HepG2 (cell line): ENCODE results near the gene SRP14. TPM values are rescaled to one million over a fixed set of nuclear protein-coding genes. Genes with fewer than 3 reads are reported as not detected.

Experiments
- CEBPZ ChIP-seq: IDR thresholded peaks from 2 replicates; pipeline ENCODE4 v1.6.1; 2012; ENCODE audit warnings: low read length, improper control_type of control experiment
- FOXA3 ChIP-seq: IDR thresholded peaks from 2 replicates; pipeline ENCODE4 v1.6.1; 2016; ENCODE audit warnings: missing genetic modification reagents, missing compliant biosample characterization
- MYC ChIP-seq: sonication (generic); formaldehyde crosslinking; IDR thresholded peaks from 2 replicates; pipeline ENCODE4 v1.9.0; 2021; ENCODE audit warnings: missing genetic modification reagents, borderline replicate concordance
- NBN ChIP-seq: fragments of 450-650 bp; conservative IDR thresholded peaks from 2 replicates; pipeline ENCODE4 v1.6.1; 2017
- NFE2L2 ChIP-seq: fragments of 150-350 bp; IDR thresholded peaks from 2 replicates; pipeline ENCODE4 v1.6.1; 2014; ENCODE audit warnings: low read length
- PAX8 ChIP-seq: sonication (generic); formaldehyde crosslinking; IDR thresholded peaks from 2 replicates; pipeline ENCODE4 v1.8.0; 2022; ENCODE audit warnings: mild to moderate bottlenecking, missing genetic modification reagents, borderline replicate concordance
- TOE1 ChIP-seq: sonication (generic); formaldehyde crosslinking; IDR thresholded peaks from 2 replicates; pipeline ENCODE4 v1.4.0; 2020; ENCODE audit warnings: mild to moderate bottlenecking, missing genetic modification reagents
- ZBTB34 ChIP-seq: sonication (generic); formaldehyde crosslinking; IDR thresholded peaks from 2 replicates; pipeline ENCODE4 v1.8.0; 2022; ENCODE audit warnings: mild to moderate bottlenecking, missing genetic modification reagents
- ZMYM3 ChIP-seq: sonication (generic); formaldehyde crosslinking; IDR thresholded peaks from 2 replicates; pipeline ENCODE4 v1.5.1; 2020; ENCODE audit warnings: mild to moderate bottlenecking, missing genetic modification reagents
- ZNF160 ChIP-seq: sonication (generic); formaldehyde crosslinking; IDR thresholded peaks from 2 replicates; pipeline ENCODE4 v1.8.0; 2022; ENCODE audit warnings: mild to moderate bottlenecking, inconsistent platforms, missing genetic modification reagents
- ZNF274 ChIP-seq: sonication (generic); formaldehyde crosslinking; IDR thresholded peaks from 2 replicates; pipeline ENCODE4 v1.5.1; 2020; ENCODE audit warnings: mild to moderate bottlenecking, missing genetic modification reagents
- ZNF34 ChIP-seq: sonication (generic); formaldehyde crosslinking; IDR thresholded peaks from 2 replicates; pipeline ENCODE4 v1.4.0; 2020; ENCODE audit warnings: mild to moderate bottlenecking, missing genetic modification reagents, borderline replicate concordance
- ZNF562 ChIP-seq: sonication (generic); formaldehyde crosslinking; IDR thresholded peaks from 2 replicates; pipeline ENCODE4 v1.8.0; 2022; ENCODE audit warnings: missing genetic modification reagents, borderline replicate concordance
- ZNF770 ChIP-seq: sonication (generic); formaldehyde crosslinking; IDR thresholded peaks from 2 replicates; pipeline ENCODE4 v1.5.0; 2020; ENCODE audit warnings: mild to moderate bottlenecking, missing genetic modification reagents
- polyA plus RNA-seq, 8 experiments: library from polyadenylated mRNA; depleted of rRNA in 3 of 8; stranded (reverse) in 7 of 8; unstranded in 1 of 8; fragments of >200 nt; fragmentation: Illumina TruSeq in 4 of 8; extraction: Trizol in 4 of 8; gene quantifications; 2 replicates each; pipeline versions ENCODE4 v1.2.1 to v1.2.3, GENCODE V29; 2011 to 2016; ENCODE audit warnings: low read depth in 4 of 8, missing spikeins in 1 of 8, mixed read lengths in 1 of 8; ENCODE audit not compliant: insufficient read depth in 1 of 8
- total RNA-seq, 5 experiments: library from RNA; depleted of rRNA; stranded (reverse); fragments of >200 nt; fragmentation: Illumina TruSeq; extraction: Trizol; gene quantifications; 2 replicates each; pipeline ENCODE4 v1.2.3, GENCODE V29; 2016; ENCODE audit warnings: low read depth in 1 of 5
- TF ChIP-seq, protein P1 (sequence below): sonication (generic); formaldehyde crosslinking; IDR thresholded peaks from 2 replicates; pipeline ENCODE4 v1.5.0; 2020; ENCODE audit warnings: missing genetic modification reagents
- TF ChIP-seq, protein P2 (sequence below): sonication (generic); formaldehyde crosslinking; IDR thresholded peaks from 2 replicates; pipeline ENCODE4 v1.8.0; 2022; ENCODE audit warnings: missing genetic modification reagents, low read depth, mild to moderate bottlenecking, borderline replicate concordance
- TF ChIP-seq, protein P3 (sequence below): sonication (generic); formaldehyde crosslinking; IDR thresholded peaks from 2 replicates; pipeline ENCODE4 v1.4.0; 2020; ENCODE audit warnings: missing genetic modification reagents

SRP14 gene
- total and polyA plus RNA-seq, 2 of the 13 experiments (the other 11 are each of a cell fraction or from before 2014, with no cell fraction given), result 208 to 356 TPM

- TF ChIP-seq MYC (CRISPR knock-in tag) (peak; percentile 22; the same call in 1 of the 2 replicates), PAX8 (CRISPR knock-in tag) (no peak), FOXA3 (CRISPR knock-in tag) (peak; percentile 72), ZMYM3 (CRISPR knock-in tag) (no peak; the same call in none of the 2 replicates), ZNF562 (CRISPR knock-in tag) (no peak), ZBTB34 (CRISPR knock-in tag) (peak; percentile 67), ZNF274 (peak; percentile 26; the same call in 1 of the 2 replicates), CEBPZ (no peak), TOE1 (0 out of 2 replicates have a peak, but pooled peaks have one; percentile 63), NBN (no peak), ZNF34 (CRISPR knock-in tag) (peak; percentile 78; the same call in 1 of the 2 replicates), ZNF160 (CRISPR knock-in tag) (peak; percentile 79; the same call in 1 of the 2 replicates), NFE2L2 (no peak), ZNF770 (CRISPR knock-in tag) (peak; percentile 89)
- TF ChIP-seq, protein P1, sequence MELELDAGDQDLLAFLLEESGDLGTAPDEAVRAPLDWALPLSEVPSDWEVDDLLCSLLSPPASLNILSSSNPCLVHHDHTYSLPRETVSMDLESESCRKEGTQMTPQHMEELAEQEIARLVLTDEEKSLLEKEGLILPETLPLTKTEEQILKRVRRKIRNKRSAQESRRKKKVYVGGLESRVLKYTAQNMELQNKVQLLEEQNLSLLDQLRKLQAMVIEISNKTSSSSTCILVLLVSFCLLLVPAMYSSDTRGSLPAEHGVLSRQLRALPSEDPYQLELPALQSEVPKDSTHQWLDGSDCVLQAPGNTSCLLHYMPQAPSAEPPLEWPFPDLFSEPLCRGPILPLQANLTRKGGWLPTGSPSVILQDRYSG, result no peak
- TF ChIP-seq, protein P2, sequence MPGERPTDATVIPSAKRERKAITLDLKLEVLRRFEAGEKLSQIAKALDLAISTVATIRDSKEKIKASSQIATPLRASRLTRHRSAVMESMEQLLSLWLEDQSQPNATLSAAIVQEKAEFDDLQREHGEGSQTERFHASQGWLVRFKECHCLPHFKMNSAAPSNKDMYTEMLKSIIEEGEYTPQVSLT, result no peak
- TF ChIP-seq, protein P3, sequence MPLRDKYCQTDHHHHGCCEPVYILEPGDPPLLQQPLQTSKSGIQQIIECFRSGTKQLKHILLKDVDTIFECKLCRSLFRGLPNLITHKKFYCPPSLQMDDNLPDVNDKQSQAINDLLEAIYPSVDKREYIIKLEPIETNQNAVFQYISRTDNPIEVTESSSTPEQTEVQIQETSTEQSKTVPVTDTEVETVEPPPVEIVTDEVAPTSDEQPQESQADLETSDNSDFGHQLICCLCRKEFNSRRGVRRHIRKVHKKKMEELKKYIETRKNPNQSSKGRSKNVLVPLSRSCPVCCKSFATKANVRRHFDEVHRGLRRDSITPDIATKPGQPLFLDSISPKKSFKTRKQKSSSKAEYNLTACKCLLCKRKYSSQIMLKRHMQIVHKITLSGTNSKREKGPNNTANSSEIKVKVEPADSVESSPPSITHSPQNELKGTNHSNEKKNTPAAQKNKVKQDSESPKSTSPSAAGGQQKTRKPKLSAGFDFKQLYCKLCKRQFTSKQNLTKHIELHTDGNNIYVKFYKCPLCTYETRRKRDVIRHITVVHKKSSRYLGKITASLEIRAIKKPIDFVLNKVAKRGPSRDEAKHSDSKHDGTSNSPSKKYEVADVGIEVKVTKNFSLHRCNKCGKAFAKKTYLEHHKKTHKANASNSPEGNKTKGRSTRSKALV (CRISPR knock-in tag), result no peak
Measured at GRCh38 chr15:40087991-40088928, 49.3 kb upstream of the SRP14 start (continued).
